Measurements from ENCODE around the gene PXDN.
"Not testable (repeated sequence)": the region's sequence is repeated elsewhere in the genome, so short reads cannot be mapped to it uniquely, and the experiment has no call there.

DNA sequence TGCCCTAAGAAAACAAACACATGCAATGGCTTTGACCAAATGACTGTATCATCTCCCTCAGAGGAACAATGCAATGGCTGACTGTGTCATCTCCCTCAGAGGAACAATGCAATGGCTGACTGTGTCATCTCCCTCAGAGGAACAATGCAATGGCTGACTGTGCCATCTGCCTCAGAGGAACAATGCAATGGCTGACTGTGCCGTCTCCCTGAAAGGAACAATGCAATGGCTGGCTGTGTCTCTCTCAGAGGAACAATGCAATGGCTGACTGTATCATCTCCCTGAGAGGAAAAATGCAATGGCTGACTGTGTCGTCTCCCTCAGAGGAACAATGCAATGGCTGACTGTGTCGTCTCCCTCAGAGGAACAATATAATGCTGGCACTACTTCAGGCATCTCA lies 122.3 kb downstream of the PXDN start:
- TF ChIP-seq, protein P1, sequence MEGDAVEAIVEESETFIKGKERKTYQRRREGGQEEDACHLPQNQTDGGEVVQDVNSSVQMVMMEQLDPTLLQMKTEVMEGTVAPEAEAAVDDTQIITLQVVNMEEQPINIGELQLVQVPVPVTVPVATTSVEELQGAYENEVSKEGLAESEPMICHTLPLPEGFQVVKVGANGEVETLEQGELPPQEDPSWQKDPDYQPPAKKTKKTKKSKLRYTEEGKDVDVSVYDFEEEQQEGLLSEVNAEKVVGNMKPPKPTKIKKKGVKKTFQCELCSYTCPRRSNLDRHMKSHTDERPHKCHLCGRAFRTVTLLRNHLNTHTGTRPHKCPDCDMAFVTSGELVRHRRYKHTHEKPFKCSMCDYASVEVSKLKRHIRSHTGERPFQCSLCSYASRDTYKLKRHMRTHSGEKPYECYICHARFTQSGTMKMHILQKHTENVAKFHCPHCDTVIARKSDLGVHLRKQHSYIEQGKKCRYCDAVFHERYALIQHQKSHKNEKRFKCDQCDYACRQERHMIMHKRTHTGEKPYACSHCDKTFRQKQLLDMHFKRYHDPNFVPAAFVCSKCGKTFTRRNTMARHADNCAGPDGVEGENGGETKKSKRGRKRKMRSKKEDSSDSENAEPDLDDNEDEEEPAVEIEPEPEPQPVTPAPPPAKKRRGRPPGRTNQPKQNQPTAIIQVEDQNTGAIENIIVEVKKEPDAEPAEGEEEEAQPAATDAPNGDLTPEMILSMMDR (IDR thresholded peaks at IDR 0.05): not testable (repeated sequence)
- not testable (repeated sequence) for TF ChIP-seq POLR2A (IDR thresholded peaks at IDR 0.05)

Measured in heart left ventricle (tissue), 13 donors.